WI38 (cell line): Measurements from ENCODE around the gene ARSJ.

Experiments
- H3K4me3 ChIP-seq: 2 replicates; pipeline ENCODE4 v1.5.1; 2011; ENCODE audit warnings: low read depth, mild to moderate bottlenecking, control low read depth, low read length
- CTCF ChIP-seq: IDR thresholded peaks from 2 replicates; pipeline ENCODE4 v1.5.1; 2012; ENCODE audit warnings: low read depth, mild to moderate bottlenecking, control low read depth, low read length

The ARSJ gene

GRCh38 chr4:113899271-113900070 is 80.0 kb downstream of the ARSJ start:
- H3K4me3 ChIP-seq: no peak overlapping the region
- no peak for TF ChIP-seq CTCF

GRCh38 chr4:113893546-113893945 is 85.9 kb downstream of the ARSJ start:
- no peak for TF ChIP-seq CTCF
- no peak overlapping the region for H3K4me3 ChIP-seq

- no peak for TF ChIP-seq CTCF
- H3K4me3 ChIP-seq: no peak overlapping the region
Measured at GRCh38 chr4:113888006-113888405, 91.4 kb downstream of the ARSJ start.

- no peak for TF ChIP-seq CTCF
- H3K4me3 ChIP-seq: no peak overlapping the region
Measured at GRCh38 chr4:113885291-113885690, 94.2 kb downstream of the ARSJ start.

- no peak overlapping the region for H3K4me3 ChIP-seq
- TF ChIP-seq CTCF: no peak
Measured at GRCh38 chr4:113884655-113885054, 94.8 kb downstream of the ARSJ start.

GRCh38 chr4:113882668-113883067 is 96.8 kb downstream of the ARSJ start:
- H3K4me3 ChIP-seq: no peak overlapping the region
- no peak for TF ChIP-seq CTCF

- no peak for TF ChIP-seq CTCF
- H3K4me3 ChIP-seq: no peak overlapping the region
Measured at GRCh38 chr4:113881256-113881655, 98.2 kb downstream of the ARSJ start.
